Gastroesophageal sphincter (tissue), 2 donors: Measurements from ENCODE around the gene VAV3.

Experiments
- POLR2A ChIP-seq, 2 donors: fragments of 450-650 bp; IDR thresholded peaks; one replicate each; pipeline ENCODE4 v1.6.1; 2017; ENCODE audit warnings: antibody characterized with exemption in 2 of 2, mild to moderate bottlenecking in 2 of 2, moderate library complexity in 1 of 2
- POLR2AphosphoS5 ChIP-seq: sonication (generic); formaldehyde crosslinking; IDR thresholded peaks from one replicate; pipeline ENCODE4 v1.6.1; 2017; ENCODE audit warnings: antibody characterized with exemption

DNA sequence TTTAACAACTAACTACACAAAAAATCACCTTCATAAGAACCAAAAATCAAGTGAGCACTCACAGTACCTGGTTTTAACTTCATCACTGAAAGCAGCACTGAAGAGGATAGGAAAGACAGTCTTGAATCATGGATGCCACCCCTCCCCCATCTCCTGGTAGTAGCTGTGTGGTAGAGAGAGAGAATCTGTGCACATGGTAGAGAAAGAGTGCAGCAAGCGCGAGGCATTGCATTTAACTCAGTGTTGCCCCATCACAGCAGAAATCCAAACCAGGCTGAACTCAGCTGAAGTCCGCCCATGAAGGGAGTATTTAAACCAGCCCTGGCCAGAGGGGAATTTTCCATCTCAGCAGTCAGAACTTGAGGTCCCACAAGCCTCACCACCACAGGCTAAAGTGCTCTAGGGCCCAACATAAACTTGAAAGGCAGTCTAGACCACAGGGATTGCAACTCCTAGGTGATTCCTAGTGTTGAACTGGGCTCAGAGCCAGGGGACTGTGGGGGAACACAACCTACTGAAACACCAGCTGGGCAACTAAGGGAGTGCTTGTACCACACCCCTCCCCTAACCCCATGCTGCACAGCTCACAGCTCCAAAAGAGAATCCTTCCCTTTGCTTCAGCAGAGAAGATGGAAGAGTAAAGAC, 38.4 kb downstream of the VAV3 start:
- TF ChIP-seq POLR2AphosphoS5, result no peak
- TF ChIP-seq POLR2A (IDR thresholded peaks at IDR 0.05), result no peak
